HG03432 (cell line): ENCODE measurements around the gene RAB40C.

ENCODE experiments used
- ATAC-seq: cut with Tn5 transposase; IDR thresholded peaks from one replicate; pipeline ENCODE4 v1.9.1; 2021; ENCODE audit warnings: mild to moderate bottlenecking, moderate library complexity; ENCODE audit not compliant: unreplicated experiment

The RAB40C gene

DNA sequence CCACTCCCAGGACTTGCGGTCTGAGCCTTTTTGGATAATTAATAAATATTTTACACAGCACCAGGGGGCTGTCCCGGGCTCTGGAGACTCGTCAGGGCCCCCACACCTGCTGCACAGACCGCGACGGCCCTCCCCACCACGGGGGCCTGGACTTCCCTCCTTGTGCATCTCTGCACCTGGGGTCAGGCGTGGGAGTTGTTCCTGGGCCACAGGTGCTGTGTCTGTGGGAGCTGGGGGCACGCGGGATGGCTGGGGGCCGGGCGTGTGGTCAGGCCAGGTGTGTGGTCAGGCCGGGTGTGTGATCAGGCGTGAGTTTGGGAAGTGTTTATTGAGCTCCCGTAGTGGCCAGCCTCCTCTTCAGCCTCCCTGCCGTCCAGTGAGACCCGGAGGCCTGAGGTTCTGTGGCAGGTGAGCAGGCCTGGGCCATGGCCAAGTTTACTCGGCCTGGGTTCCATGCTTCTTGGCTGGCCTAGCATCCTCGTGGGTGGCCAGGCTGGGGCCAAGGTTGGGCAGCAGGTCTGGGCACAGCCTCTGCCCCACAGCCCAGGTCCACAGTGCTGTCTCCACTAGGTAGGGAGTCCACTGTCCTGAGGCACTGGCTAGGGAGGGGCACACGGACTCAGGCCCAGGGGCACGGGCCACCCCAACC, 88.5 kb downstream of the RAB40C start:
- ATAC-seq, result no peak
